NCI-H69 (cell line): ENCODE measurements around the gene CCNB1IP1.
A peak's percentile ranks its signal among the peaks of the same experiment; 100 is the strongest.
"Not testable (repeated sequence)": the region's sequence is repeated elsewhere in the genome, so short reads cannot be mapped to it uniquely, and the experiment has no call there.

Source experiments
- DNase-seq: peaks from one replicate; lab custom pipeline; 2025; lab: John Stamatoyannopoulos, UW

The CCNB1IP1 gene, protein sequence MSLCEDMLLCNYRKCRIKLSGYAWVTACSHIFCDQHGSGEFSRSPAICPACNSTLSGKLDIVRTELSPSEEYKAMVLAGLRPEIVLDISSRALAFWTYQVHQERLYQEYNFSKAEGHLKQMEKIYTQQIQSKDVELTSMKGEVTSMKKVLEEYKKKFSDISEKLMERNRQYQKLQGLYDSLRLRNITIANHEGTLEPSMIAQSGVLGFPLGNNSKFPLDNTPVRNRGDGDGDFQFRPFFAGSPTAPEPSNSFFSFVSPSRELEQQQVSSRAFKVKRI

GRCh38 chr14:20332788-20333493 is at the start of gene CCNB1IP1:
CCNB1IP1 (minus strand) TSS chr14:20333279; CDS start chr14:20316523, 16,756 bp downstream.
- DNase-seq = peak; percentile 96

DNA sequence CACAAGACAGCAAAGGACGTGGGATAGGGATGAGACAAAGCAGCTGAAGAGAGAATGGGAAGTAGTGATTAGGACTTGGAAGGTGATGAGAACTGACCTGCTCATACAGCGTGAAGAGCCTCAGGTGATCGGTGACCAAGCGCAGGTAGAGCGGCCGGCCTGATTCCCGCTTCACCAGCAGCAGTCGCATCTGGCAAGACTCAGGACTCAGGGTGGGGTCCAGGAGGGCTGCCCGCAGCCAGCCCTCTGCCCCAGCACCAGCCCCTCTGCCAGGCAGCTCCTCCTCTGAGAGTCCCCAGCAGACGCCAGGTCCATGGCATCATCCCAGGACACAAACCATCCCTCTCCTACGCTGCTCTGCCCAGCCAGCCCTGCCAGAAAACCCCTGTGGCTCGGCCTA is 49.4 kb upstream of the CCNB1IP1 start:
- DNase-seq = no peak

DNA sequence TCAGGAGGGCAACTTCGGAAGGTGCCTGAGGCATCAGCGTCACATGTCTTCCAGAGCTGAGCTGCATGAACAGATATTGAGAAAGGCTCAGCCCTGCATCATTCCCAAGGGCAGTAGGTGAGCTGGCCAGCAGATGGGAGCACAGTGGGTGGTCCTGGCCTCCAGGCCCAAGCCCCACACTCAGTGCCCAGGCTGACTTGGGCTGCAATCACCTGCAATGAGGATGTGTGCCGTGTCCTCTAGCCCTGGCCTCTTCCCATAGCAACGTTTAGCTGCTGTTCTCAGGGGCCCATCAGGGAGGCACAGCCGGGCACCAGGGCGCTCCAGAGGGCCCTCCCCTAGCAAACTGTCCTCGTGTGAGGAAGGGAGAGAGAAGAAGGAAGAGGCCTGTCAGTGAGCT is 48.3 kb upstream of the CCNB1IP1 start:
- no peak for DNase-seq

- DNase-seq = no peak
Measured at GRCh38 chr14:20380681-20381080, 47.6 kb upstream of the CCNB1IP1 start.

GRCh38 chr14:20379743-20380142 is 46.7 kb upstream of the CCNB1IP1 start:
- no peak for DNase-seq

- no peak for DNase-seq
Measured at GRCh38 chr14:20377171-20377570, 44.1 kb upstream of the CCNB1IP1 start.

GRCh38 chr14:20376071-20376588 is 43.1 kb upstream of the CCNB1IP1 start:
- no peak for DNase-seq

DNA sequence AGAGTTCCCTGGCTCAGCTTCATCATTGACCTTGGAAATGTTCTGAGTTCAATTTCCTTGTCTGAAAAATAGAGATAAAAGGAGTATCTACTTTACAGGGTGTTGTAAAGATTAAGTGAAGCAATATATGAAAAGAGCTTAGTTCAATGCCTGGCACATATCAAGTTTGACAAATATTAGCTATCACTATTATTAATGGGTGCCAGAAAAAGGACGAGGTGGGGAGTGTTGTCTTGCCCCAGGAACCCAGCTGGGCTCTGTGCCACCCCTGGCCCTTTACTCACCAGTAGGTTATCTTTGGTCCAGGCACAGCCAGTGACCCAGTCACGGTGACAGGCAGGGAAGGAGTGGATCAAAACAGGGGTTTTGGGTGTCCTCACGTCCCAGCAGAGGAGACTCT is 42.4 kb upstream of the CCNB1IP1 start:
- DNase-seq = no peak

GRCh38 chr14:20372796-20373195 is 39.7 kb upstream of the CCNB1IP1 start:
- DNase-seq = no peak

DNA sequence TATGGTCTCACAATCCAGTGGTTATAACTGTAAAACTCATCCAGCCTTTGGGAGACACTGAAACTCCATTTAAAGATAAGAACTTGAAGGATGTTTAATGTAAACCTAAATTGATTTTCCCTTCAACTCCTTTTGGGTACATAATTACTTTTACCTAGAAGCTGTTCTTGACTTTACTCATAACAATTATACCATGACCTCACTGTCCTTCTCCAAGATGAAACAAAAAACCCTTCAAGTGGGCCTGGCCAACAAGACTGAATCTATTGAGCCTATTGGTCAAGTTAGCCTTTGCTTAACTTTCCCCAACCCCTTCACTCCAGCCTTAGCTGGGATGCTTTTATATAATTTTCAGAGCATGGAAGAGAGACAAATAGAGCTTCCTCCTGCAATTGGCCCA is 32.8 kb upstream of the CCNB1IP1 start:
- DNase-seq = no peak

DNA sequence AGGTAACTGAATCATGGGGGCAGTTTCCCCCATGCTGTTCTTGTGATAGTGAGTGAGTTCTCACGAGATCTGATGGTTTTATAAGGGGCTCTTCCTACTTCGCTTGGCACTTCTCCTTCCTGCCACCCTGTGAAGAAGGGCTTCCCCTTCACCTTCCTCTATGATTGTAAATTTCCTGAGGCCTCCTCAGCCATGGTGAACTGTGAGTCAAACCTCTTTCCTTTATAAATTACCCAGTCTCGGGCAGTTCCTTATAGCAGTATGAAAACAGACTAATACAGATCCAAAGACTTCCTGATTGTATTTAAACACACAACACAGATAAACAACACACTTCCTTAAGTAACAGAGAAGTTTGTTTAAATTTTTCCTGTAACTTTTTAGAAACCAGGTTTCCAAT is 25.4 kb upstream of the CCNB1IP1 start:
- DNase-seq = not testable (repeated sequence)

DNA sequence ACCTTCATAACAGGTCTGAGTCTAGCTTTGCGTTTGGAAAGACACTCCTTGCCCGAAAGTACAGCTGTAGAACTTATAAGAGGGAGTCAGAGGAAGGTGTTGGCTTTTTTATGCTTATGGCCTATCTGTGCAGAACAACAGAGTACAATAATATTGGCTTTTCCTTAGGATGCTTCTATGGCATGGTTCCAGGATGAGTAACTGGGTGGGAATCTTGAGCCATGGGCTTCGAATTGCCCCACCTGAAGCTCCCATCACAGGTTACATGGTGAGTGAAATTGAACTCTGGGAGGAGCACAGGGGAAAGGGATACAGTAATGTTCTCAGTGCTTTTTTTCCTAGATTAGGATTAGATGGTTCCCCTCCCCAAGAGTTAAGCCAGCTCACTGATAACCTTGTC is 23.3 kb upstream of the CCNB1IP1 start:
- DNase-seq = no peak

- no peak for DNase-seq
Measured at GRCh38 chr14:20350860-20351259, 17.8 kb upstream of the CCNB1IP1 start.

DNA sequence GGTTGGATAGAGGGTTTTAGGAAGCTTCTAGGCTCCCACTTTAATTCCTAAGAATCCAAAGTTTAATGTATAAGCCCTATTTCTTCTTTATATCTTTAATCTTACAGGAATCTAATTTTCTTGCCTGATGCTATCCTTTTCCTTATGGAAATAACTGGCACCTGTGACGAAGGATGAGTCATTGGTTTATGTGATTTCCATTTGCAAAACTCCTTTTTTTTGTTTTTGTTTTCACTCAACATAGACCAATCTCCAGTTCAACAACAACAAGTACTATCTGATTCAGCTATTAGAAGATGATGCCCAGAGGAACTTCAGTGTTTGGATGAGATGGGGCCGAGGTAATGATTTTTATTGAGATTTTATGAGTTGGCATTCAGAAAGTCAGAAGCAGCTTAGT is 17.2 kb upstream of the CCNB1IP1 start:
- DNase-seq = no peak

DNA sequence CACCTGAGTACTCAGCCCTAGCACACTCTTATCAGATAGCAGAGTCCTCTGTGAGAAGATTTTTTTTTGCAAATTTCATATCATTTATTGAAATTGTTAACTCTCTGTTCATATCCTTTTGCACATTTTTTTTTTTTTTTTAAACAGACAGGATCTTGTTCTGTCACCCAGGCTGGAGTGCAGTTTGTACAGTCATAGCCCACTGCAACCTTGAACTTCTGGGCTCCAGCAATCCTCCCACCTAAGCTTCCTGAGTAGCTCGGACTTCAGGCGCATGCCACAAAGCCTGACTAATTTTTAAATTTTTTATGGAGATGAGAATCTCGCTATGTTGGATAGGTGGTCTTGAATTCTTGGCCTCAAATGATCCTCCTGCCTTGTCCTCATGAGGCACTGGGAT is 14.7 kb upstream of the CCNB1IP1 start:
- no peak for DNase-seq

DNA sequence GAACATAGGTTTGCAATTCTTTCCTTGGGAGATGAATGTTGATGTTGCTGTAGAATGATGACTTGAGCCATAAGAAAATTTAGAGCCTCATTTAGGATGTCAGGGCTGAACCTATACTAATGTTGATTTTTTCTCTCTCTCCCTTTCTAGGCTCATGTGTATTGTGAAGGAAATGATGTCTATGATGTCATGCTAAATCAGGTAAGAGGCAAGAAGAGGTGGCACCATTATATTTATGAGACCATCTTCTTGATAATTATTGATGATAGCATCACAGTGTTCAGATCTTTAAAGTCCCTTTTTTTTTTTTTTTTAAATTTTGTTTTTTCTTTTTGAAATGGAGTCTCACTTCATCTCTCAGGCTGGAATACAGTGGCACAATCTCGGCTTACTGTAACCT is 13.6 kb upstream of the CCNB1IP1 start:
- DNase-seq = no peak

- no peak for DNase-seq
Measured at GRCh38 chr14:20345366-20345765, 12.3 kb upstream of the CCNB1IP1 start.

DNA sequence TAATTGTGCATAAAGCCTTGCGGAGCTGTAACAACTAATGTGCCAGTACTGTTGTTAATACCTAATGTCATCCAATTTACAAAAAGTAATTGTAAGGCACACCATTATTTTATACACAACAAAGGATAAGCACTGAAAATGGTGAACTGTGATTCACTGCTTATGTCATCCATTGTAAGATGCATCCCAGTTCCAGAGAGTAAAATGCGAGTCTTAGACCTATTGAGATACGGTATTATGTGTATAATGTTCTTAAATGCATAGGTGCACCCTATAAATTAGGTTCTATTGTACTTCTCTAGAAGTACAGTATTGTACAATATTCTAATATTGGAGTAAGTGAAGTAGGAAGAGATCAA is 10.8 kb upstream of the CCNB1IP1 start:
- peak; percentile 67 for DNase-seq

- peak; percentile 100 for DNase-seq
Measured at GRCh38 chr14:20343092-20343861, 10.2 kb upstream of the CCNB1IP1 start, which contains the start of gene PARP2. PARP2 (plus strand) TSS chr14:20343635; CDS start chr14:20343642, 7 bp downstream.

GRCh38 chr14:20341646-20342045 is 8.6 kb upstream of the CCNB1IP1 start:
- DNase-seq = no peak

GRCh38 chr14:20341032-20341431 is 8.0 kb upstream of the CCNB1IP1 start:
- DNase-seq = not testable (repeated sequence)

DNA sequence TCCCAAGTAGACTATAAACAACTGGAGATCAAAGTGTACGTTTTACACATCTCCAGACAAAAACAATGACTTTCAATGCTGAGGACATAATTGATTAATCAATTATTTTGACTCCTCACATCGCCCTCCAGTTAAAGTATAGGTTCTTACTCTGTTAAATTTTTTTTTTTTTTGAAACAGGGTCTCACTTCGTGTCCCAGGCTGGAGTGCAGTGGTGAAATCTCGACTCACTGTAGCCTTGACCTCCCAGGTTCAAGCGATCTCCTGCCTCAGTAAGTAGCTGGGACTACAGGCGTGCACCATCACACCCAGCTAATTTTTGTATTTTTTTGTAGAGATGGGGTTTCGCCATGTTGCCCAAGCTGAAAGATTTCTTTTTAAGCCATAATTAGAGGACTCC is 938 bp upstream of the CCNB1IP1 start:
- DNase-seq = no peak

- no peak for DNase-seq
Measured at GRCh38 chr14:20333494-20333841, 389 bp upstream of the CCNB1IP1 start.
